D721Med (cell line): ENCODE results near the gene MRPS2.

Experiments used
- DNase-seq: peaks from one replicate; pipeline ENCODE4 v3.0.0; 2011; ENCODE audit warnings: low spot score; ENCODE audit not compliant: insufficient read length
- FAIRE-seq: peaks from 2 replicates; lab custom pipeline; 2011; peaks lifted over from hg19 to GRCh38; lab: Jason Lieb, UNC
- CTCF ChIP-seq: IDR thresholded peaks from 2 replicates; pipeline ENCODE4 v1.5.1; 2012; ENCODE audit warnings: mild to moderate bottlenecking, control low read depth; ENCODE audit not compliant: insufficient read depth; ENCODE audit errors: missing control alignments

The MRPS2 gene

GRCh38 chr9:135463140-135463539, 37.3 kb upstream of the MRPS2 start:
- FAIRE-seq (no peak), DNase-seq (no peak)
- no peak for TF ChIP-seq CTCF

- TF ChIP-seq CTCF: no peak
- DNase-seq (no peak), FAIRE-seq (no peak)
Observed at GRCh38 chr9:135464181-135464580, 36.3 kb upstream of the MRPS2 start.

- FAIRE-seq (no peak), DNase-seq (no peak)
- TF ChIP-seq CTCF: no peak
Observed at GRCh38 chr9:135468854-135469521, 31.5 kb upstream of the MRPS2 start.

DNA sequence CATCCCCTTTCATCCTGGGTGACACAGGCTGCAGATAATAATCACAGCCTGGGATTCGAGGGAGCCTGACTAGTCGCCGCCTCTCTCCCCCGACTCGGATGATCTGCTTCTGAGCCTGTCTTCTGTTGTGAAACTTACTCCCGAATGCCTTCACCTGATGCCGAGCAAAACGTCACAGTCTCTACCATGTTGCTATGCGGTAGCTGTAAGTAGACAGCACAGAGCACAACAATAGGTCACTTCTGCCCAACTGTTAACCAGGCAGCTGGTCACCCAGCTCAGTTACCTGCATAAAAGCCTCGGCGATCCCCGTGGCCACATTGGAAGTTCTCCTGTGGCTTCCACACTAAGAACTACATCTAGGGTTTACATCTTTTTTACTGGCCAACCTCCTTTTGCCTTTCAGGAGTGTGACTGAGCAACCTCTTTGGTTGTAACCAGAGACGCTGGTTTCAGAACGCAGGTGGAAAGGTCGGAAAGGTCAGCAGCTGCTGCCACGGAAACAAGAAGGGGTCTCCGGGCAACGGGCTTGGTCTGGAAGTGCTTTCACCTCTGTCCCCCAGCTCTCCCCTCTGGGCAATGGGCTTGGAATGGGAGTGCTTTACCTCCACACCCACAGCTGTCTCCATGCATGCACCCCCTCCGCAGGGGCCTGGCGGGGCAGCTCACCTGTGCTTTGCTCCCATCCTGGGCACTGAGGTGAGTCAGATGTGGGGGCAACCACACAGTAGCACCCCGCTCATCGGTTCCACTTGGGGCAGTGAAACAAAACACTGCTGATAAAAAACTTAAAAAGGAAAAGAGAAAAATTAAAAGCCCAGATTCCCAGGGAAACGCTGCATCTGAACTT, 28.5 kb upstream of the MRPS2 start:
- TF ChIP-seq CTCF: no peak
- FAIRE-seq (no peak), DNase-seq (no peak)

GRCh38 chr9:135473972-135474543, 26.4 kb upstream of the MRPS2 start:
- DNase-seq (no peak), FAIRE-seq (no peak)
- no peak for TF ChIP-seq CTCF

- FAIRE-seq (no peak), DNase-seq (peak; percentile 75)
- TF ChIP-seq CTCF: peak; percentile 41
Observed at GRCh38 chr9:135474915-135475314, 25.6 kb upstream of the MRPS2 start.
